ENCODE results near the gene GJB1. TPM values are rescaled to one million over a fixed set of nuclear protein-coding genes. Genes with fewer than 3 reads are reported as not detected.
A peak's percentile ranks its signal among the peaks of the same experiment; 100 is the strongest.

The GJB1 gene
- total RNA-seq, 3 donors from 2014 or later, result 24.2 to 78.9 (median 58.2) TPM

DNA sequence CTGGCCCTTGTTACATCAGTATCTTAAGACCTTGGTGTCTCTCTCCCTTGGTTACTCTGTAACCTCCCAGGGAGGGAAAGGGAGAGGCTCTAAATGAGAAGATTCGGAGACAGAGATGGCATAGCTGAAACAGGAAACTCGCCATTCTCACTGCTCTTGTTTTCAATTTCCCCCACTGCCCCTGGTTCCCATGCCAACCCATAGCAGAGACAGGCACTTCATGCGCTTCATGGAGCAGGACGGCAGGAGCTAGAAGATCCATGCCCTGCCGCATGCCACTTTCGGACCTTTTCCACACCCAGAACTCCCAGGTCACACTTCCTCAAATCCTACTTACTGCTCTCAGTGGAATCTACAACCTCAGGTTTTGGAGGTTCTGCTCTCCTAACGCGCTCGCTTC lies 27.8 kb downstream of the GJB1 start:
- TF ChIP-seq, protein P1, sequence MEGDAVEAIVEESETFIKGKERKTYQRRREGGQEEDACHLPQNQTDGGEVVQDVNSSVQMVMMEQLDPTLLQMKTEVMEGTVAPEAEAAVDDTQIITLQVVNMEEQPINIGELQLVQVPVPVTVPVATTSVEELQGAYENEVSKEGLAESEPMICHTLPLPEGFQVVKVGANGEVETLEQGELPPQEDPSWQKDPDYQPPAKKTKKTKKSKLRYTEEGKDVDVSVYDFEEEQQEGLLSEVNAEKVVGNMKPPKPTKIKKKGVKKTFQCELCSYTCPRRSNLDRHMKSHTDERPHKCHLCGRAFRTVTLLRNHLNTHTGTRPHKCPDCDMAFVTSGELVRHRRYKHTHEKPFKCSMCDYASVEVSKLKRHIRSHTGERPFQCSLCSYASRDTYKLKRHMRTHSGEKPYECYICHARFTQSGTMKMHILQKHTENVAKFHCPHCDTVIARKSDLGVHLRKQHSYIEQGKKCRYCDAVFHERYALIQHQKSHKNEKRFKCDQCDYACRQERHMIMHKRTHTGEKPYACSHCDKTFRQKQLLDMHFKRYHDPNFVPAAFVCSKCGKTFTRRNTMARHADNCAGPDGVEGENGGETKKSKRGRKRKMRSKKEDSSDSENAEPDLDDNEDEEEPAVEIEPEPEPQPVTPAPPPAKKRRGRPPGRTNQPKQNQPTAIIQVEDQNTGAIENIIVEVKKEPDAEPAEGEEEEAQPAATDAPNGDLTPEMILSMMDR (IDR thresholded peaks at IDR 0.05), result no peak
- DNase-seq, result no peak
- Histone ChIP-seq H3K4me3 (no peak overlapping the region), H3K4me1 (ENCODE audit: low read depth) (no peaks in the 10 kb centered on the region), H3K9me3 (no peaks in the 10 kb centered on the region), H3K36me3 (ENCODE audit: low read depth) (no peaks in the 10 kb centered on the region)
- intact Hi-C loops (cut with DNase I, micrococcal nuclease), result no loop called here
- ATAC-seq, result no peak

DNA sequence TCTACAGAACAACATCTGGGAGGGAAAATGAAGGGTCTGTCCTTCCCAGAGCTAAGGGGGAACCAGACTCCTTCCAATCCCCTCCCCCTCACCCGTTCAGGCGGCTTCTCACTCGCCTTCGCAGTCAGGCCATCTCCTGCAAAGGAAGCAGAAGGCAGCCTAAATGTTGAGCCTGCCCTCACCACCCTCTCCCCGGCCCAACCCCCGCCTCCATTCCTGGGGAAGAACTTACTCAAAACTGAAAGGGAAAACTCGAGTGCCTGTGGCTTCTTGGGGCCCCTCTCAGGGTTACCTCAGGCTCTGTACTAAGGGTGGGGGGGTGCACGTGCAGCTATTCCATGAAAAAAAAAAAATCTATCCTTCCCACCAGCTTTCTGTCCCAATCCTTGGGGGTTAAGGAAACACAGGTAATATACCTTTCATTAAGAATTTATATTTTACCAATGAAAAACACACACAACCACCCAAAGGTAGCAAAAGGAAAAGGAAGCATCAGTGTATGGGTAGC lies 28.5 kb downstream of the GJB1 start:
- TF ChIP-seq, protein P1 (IDR thresholded peaks at IDR 0.05), result no peak
- H3K4me1 ChIP-seq (ENCODE audit: low read depth), result no peaks in the 10 kb centered on the region
- no peak overlapping the region for H3K4me3 ChIP-seq
- no peaks in the 10 kb centered on the region for H3K9me3 ChIP-seq
- intact Hi-C loops (cut with DNase I, micrococcal nuclease), result no loop called here
- ATAC-seq (no peak), DNase-seq (no peak)
- no peaks in the 10 kb centered on the region for H3K36me3 ChIP-seq (ENCODE audit: low read depth)

DNA sequence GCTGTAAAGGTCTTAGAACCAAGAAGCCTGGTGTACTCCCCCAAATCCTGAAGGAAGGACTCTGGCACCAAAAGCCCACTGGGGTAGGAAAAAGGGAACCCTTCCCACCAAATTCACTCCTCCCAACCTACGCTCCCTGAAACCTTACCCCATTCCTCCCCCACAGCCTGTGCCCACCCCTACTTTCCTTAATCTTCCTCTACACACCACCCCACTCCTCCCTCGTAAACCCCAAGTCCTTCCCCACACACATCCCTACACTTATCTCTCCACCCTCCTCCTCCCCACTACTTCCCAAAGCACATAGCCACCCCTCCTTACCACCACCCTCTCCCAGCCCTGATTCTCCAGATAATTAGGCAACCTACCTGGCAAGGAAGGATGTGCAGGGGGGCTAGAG lies 29.2 kb downstream of the GJB1 start:
- ATAC-seq, result no peak
- H3K4me3 ChIP-seq, result no peak overlapping the region
- intact Hi-C loops (cut with DNase I, micrococcal nuclease), result no loop called here
- H3K36me3 ChIP-seq (ENCODE audit: low read depth), result no peaks in the 10 kb centered on the region
- TF ChIP-seq, protein P1 (IDR thresholded peaks at IDR 0.05), result no peak
- no peak for DNase-seq
- no peaks in the 10 kb centered on the region for H3K4me1 ChIP-seq (ENCODE audit: low read depth)
- H3K9me3 ChIP-seq, result no peaks in the 10 kb centered on the region

DNA sequence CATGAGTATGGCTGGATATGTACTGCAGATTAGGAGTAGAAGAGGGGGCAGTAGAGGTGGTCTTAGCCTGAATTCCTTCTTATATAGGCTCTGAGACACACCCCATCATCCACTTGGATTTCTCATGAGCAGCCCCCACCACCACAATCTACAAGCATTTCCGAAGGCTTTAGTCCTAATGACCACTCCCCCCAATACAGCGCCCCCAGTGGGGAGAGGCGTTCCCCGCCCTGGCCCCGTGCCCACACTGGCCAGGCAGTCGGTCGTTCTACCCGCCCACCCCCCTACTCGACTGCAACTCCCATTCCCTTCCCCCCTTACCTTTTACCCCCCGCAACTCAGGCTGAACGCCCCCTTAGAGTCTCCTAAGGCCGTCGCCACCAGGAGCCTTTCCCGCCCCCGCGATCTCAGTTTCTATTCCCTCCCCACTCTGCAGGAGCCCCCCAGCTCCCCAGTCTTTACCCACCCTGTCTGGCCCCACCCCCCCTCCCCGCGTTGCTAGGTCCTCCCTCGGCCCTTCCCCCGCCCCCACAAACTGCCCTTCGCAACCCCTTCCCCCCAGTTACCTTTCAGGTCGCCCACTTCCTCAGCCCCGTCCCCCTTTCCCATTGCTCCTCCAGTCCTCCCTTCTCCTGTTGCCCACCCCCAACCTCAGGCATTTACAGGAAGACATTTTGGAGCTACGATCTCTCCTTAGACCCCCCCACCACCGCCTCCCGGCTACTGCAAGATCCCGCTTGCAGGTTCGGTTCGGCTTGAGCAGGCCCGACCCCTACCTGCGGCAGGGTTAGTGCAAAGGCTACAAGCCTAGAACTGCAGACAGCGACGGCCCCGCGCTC lies 30.4 kb downstream of the GJB1 start:
- Histone ChIP-seq H3K9me3 (no peaks in the 10 kb centered on the region), H3K4me3 (peak overlapping the region; percentile 24), H3K4me1 (ENCODE audit: low read depth) (no peaks in the 10 kb centered on the region), H3K36me3 (ENCODE audit: low read depth) (no peaks in the 10 kb centered on the region)
- TF ChIP-seq, protein P1 (IDR thresholded peaks at IDR 0.05), result no peak
- ATAC-seq (no peak), DNase-seq (peak in 2 of 3 donors; percentile 35 to 67)
- intact Hi-C loops (cut with DNase I, micrococcal nuclease), result no loop called here

DNA sequence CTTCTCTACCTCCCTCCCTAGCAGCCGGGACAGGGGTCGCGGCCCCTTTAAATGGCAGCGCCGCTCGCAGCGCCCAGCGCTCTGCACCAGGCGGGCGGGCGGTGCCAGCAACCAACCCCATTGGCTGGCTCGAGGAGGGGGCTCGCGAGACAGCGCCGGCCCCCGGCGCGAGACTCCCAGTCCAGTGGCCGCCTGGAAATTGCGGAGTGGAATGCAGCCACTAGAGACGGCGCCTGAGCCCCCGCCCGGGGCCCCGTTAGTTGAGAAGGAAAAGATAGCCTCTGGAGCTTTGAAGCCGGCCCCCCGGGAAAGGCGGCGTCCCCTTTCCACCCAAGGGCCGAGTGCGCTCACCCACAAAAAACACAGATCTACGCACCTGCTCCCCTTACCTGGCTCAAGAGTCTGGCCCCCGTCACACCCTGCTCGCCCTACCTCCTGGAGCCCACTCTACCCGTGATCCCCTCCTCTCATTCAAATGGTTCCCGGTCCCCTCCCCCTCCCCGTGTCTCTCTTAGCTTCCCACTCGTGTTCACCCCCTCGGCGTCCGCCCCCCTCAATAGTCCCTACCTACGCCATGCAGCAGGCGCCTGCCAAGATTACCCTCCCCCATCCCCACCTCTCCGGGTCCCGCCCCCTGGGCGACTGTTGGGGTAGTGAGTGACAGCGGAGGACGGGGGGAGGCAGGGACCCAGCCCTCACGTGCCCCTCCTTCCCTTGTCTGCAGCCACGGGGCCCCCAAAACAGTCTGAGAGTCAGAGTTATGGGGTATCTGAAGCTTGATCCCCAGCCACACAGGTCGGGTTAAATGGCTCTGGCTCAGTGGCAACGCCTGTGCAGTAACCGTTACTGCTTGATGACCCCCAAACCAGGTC lies 31.3 kb downstream of the GJB1 start, which contains the start of gene ZMYM3:
Gene ZMYM3, minus strand, starts transcription at position 49 of the 872 bp plus-strand sequence. CDS start 885 bp downstream, outside the sequence.
- H3K4me1 ChIP-seq (ENCODE audit: low read depth), result no peaks in the 10 kb centered on the region
- peak; percentile 93 for ATAC-seq
- peak; percentile 84 to 89 (median 89) for DNase-seq
- no peaks in the 10 kb centered on the region for H3K36me3 ChIP-seq (ENCODE audit: low read depth)
- intact Hi-C loops (cut with DNase I, micrococcal nuclease), result no loop called here
- H3K9me3 ChIP-seq, result no peaks in the 10 kb centered on the region
- TF ChIP-seq, protein P1 (IDR thresholded peaks at IDR 0.05), result no peak
- peak within 1 kb of the TSS; percentile 24 for H3K4me3 ChIP-seq

Measured in mucosa of descending colon (tissue), 3 donors.